ENCODE measurements around the gene MECP2. TPM values are rescaled to one million over a fixed set of nuclear protein-coding genes. Genes with fewer than 3 reads are reported as not detected.

MECP2 gene
- total and polyA plus RNA-seq, 2 of the 13 experiments (the other 11 are each of a cell fraction or from before 2014, with no cell fraction given), result 7.9 to 18.1 TPM

DNA sequence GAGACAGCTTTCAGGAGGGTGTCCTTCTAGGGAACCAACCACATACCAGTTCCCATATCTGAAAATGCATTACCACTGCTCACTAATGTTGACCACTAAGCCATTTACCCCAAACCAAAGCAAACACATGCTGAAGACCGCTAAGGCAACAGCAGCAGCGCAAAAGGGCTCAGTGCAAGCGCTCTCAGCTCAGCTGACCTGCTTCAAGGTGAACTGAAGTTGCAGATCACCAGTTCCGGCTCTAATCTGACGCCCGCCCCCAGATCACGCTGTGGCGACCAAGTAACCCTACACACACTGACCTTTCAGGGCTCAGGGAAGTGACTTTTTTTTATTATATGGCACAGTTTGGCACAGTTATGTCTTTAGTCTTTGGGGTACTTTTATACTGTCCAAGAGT lies 5.8 kb downstream of the MECP2 start:
- Histone ChIP-seq H3K9me3 (ENCODE audit: low read length) (no peaks in the 10 kb centered on the region), H2AFZ (ENCODE audit: low read length) (no peak overlapping the region), H3K4me2 (ENCODE audit: low read depth, low read length) (no peak overlapping the region), H3K9ac (ENCODE audit: insufficient read depth, low read depth, low read length) (no peak overlapping the region), H3K4me3 (replicated peaks in 1 of 3; ENCODE audit: insufficient read depth in 1 of 3, low read depth in 2 of 3, low read length in 3 of 3) (no peak overlapping the region), H3K27me3 (ENCODE audit: control insufficient read depth in 1 of 2, insufficient read depth in 2 of 2, low read length in 2 of 2) (no peaks in the 10 kb centered on the region), H3K36me3 (replicated peaks in 1 of 2; ENCODE audit: control insufficient read depth in 1 of 2, insufficient read depth in 2 of 2, low read length in 2 of 2) (peaks cover 0 to 9% of the 10 kb centered on the region in 2 experiments; a peak in 2 of 5 replicates), H3K79me2 (ENCODE audit: insufficient read depth, low read length) (peaks cover 75% of the 10 kb centered on the region), H4K20me1 (ENCODE audit: insufficient read depth, low read length) (peaks cover 28% of the 10 kb centered on the region), H3K27ac (ENCODE audit: extremely low read length, insufficient read depth, low read length) (no peak overlapping the region), H3K4me1 (ENCODE audit: insufficient read depth, low read length) (peaks cover 37% of the 10 kb centered on the region)
- FAIRE-seq (no peak), DNase-seq (ENCODE audit: low spot score) (no peak), ATAC-seq (no peak)
- in situ Hi-C loops (cut with HindIII; ENCODE audit: extremely low pct_ligation_motif_present, low pct_unique_long_range_greater_than_20kb), result no loop called here
- 100% methylated on average over 5 of the region's 8 CpGs for WGBS (ENCODE audit: low lambda C conversion rate)
- ChIA-PET CTCF (ENCODE audit: low intra/inter-chr PET ratio, low total read pairs) (no interaction called here), POLR2A (no interaction called here)
- intact Hi-C loops (cut with micrococcal nuclease; ENCODE audit: unreplicated experiment), result no loop called here
- peak; percentile 93 for TF ChIP-seq ZBTB33 (CRISPR knock-in tag; IDR thresholded peaks at IDR 0.05)
- no peak for TF ChIP-seq ZSCAN31 (CRISPR knock-in tag; IDR thresholded peaks at IDR 0.05; ENCODE audit: low read depth)
- TF ChIP-seq, protein P1, sequence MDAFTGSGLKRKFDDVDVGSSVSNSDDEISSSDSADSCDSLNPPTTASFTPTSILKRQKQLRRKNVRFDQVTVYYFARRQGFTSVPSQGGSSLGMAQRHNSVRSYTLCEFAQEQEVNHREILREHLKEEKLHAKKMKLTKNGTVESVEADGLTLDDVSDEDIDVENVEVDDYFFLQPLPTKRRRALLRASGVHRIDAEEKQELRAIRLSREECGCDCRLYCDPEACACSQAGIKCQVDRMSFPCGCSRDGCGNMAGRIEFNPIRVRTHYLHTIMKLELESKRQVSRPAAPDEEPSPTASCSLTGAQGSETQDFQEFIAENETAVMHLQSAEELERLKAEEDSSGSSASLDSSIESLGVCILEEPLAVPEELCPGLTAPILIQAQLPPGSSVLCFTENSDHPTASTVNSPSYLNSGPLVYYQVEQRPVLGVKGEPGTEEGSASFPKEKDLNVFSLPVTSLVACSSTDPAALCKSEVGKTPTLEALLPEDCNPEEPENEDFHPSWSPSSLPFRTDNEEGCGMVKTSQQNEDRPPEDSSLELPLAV (CRISPR knock-in tag; conservative IDR thresholded peaks at IDR 0.05; ENCODE audit: low read depth), result no peak
- TF ChIP-seq THAP11 (CRISPR knock-in tag; IDR thresholded peaks at IDR 0.05), result no peak
- TF ChIP-seq PITX1 (CRISPR knock-in tag; IDR thresholded peaks at IDR 0.05), result no peak
- no TSS peak for BruUV-seq (replicated peaks)

GRCh38 chrX:154090731-154091130 lies 6.8 kb downstream of the MECP2 start:
- H2AFZ ChIP-seq (ENCODE audit: low read length), result no peak overlapping the region
- 95% methylated on average over 4 of the region's 4 CpGs for WGBS (ENCODE audit: low lambda C conversion rate)
- CTCF ChIA-PET (ENCODE audit: low intra/inter-chr PET ratio, low total read pairs), result no interaction called here
- POLR2A ChIA-PET, result no interaction called here
- in situ Hi-C loops (cut with HindIII; ENCODE audit: extremely low pct_ligation_motif_present, low pct_unique_long_range_greater_than_20kb) (no loop called here), intact Hi-C loops (cut with micrococcal nuclease; ENCODE audit: unreplicated experiment) (no loop called here)
- H3K27ac ChIP-seq (ENCODE audit: extremely low read length, insufficient read depth, low read length), result no peak overlapping the region
- DNase-seq (ENCODE audit: low spot score) (no peak), ATAC-seq (no peak), FAIRE-seq (no peak)
- no TSS peak for BruUV-seq (replicated peaks)
- no peak overlapping the region for H3K4me3 ChIP-seq (replicated peaks in 1 of 3; ENCODE audit: insufficient read depth in 1 of 3, low read depth in 2 of 3, low read length in 3 of 3)
- TF ChIP-seq MXI1 (IDR thresholded peaks at IDR 0.05; ENCODE audit: borderline replicate concordance, low read depth, low read length), result no peak
- no peak for TF ChIP-seq ZNF501 (CRISPR knock-in tag; IDR thresholded peaks at IDR 0.05)
- TF ChIP-seq RARG (CRISPR knock-in tag; IDR thresholded peaks at IDR 0.05; ENCODE audit: low read depth), result no peak
- no peak for TF ChIP-seq GTF3A (CRISPR knock-in tag; conservative IDR thresholded peaks at IDR 0.05)
- no peak for TF ChIP-seq ELF4 (CRISPR knock-in tag; IDR thresholded peaks at IDR 0.05; ENCODE audit: borderline replicate concordance)
- H3K4me2 ChIP-seq (ENCODE audit: low read depth, low read length), result no peak overlapping the region
- H3K9ac ChIP-seq (ENCODE audit: insufficient read depth, low read depth, low read length), result no peak overlapping the region
- H4K20me1 ChIP-seq (ENCODE audit: insufficient read depth, low read length), result peaks cover 20% of the 10 kb centered on the region
- peaks cover 32% of the 10 kb centered on the region for H3K4me1 ChIP-seq (ENCODE audit: insufficient read depth, low read length)
- no peaks in the 10 kb centered on the region for H3K27me3 ChIP-seq (ENCODE audit: control insufficient read depth in 1 of 2, insufficient read depth in 2 of 2, low read length in 2 of 2)
- peaks cover 0 to 9% of the 10 kb centered on the region in 2 experiments; a peak in 2 of 5 replicates for H3K36me3 ChIP-seq (replicated peaks in 1 of 2; ENCODE audit: control insufficient read depth in 1 of 2, insufficient read depth in 2 of 2, low read length in 2 of 2)
- no peaks in the 10 kb centered on the region for H3K9me3 ChIP-seq (ENCODE audit: low read length)
- H3K79me2 ChIP-seq (ENCODE audit: insufficient read depth, low read length), result peaks cover 66% of the 10 kb centered on the region
